ENCODE data around the gene KCNQ1OT1. TPM values are rescaled to one million over a fixed set of nuclear protein-coding genes. Genes with fewer than 3 reads are reported as not detected.

The KCNQ1OT1 gene
- total and polyA plus RNA-seq, 4 donors = 0.05 to 4.9 (median 0.61) TPM

DNA sequence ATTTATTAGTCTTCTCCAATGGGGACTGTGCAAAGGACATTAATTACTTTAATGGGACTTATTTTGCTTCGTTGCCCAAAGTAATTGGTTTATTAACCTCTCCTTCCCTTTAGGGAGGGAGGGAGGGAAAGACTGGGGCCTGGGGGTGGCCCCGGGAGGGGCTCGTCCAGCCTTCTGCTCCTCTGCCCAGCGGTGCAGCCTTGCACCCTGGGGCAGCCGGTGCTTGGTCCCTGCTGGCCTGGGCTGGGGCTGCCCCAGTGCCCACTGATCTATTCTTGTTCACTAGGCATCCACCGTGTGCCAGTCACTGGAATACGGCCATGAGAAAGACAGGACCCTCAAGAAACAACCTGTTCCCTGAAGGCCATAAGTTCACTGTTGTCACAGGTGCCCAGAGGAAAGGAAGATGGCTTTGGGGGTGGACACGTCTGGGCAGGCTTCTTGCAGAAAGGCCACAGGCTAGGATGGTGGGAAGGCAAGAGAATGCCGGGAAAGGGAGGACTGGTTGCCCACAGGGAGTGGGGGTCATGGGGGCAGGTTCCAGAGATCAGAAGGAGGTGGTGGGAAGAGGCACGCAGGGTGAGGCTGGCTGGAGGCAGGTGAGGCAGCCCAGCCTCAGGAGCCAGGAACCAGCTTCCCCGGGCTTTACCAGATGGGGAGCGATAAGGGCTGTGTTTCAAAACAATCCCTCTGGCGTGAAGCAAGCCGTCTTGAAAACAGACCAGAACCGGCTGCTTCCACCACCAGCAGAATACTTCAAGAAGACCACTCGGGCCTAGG lies 47.6 kb upstream of the KCNQ1OT1 start (continued):
- TF ChIP-seq, protein P1, sequence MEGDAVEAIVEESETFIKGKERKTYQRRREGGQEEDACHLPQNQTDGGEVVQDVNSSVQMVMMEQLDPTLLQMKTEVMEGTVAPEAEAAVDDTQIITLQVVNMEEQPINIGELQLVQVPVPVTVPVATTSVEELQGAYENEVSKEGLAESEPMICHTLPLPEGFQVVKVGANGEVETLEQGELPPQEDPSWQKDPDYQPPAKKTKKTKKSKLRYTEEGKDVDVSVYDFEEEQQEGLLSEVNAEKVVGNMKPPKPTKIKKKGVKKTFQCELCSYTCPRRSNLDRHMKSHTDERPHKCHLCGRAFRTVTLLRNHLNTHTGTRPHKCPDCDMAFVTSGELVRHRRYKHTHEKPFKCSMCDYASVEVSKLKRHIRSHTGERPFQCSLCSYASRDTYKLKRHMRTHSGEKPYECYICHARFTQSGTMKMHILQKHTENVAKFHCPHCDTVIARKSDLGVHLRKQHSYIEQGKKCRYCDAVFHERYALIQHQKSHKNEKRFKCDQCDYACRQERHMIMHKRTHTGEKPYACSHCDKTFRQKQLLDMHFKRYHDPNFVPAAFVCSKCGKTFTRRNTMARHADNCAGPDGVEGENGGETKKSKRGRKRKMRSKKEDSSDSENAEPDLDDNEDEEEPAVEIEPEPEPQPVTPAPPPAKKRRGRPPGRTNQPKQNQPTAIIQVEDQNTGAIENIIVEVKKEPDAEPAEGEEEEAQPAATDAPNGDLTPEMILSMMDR (IDR thresholded peaks at IDR 0.05; ENCODE audit: low read depth, low read length, missing input control) = no peak
- TF ChIP-seq YY1 (IDR thresholded peaks at IDR 0.05) = no peak
- TF ChIP-seq GABPA (IDR thresholded peaks at IDR 0.05 in 1 of 2, conservative IDR thresholded peaks at IDR 0.05 in 1 of 2) = no peak

DNA sequence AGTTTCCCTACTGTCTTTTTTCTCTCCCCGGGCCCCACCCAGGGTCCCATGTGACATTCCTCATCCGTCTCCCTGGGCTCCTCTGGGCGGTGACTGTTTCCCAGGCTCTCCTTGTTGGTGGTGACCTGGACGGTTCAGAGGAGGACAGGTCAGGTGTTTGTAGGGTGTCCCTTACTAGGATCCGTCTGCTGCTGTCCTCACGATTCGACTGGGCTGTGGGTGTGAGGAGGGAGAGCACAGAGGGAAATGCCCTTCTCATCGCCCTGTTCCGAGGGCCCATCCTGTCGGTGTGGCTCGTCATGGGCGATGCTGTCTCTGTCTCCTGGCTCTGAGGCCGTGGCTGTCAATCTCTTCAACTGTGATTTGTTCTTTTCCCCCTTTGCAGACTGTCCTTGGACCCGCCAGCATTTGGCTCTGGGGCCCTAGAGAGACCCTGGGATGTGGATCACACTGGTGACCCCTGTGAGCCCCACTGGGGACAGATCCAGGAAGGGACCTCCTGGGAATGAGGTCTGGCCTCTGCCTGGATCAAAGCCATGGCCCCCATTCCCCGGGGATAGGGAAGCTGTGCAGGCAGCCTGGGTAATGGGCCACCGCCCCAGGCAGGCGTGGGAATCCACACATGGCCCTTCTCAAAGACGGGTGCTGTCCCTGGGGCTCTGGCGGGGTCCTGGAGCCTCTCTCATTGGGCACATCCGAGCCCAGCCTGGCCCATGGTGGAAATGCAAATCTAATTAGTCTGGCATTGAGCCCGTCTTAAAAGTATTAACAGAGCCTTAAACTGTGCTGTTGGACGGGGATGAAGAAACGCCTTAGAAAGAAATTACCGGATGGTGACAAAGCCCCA lies 46.8 kb upstream of the KCNQ1OT1 start:
- H3K4me1 ChIP-seq (ENCODE audit: control insufficient read depth in 4 of 4, insufficient read depth in 4 of 4, low read length in 3 of 4) = no peaks in the 10 kb centered on the region

More for the DNA sequence above, 46.8 kb upstream of the KCNQ1OT1 start:
- Histone ChIP-seq H3K4me3 (ENCODE audit: low read depth in 1 of 3, low read length in 3 of 3) (no peak overlapping the region), H3K27ac (ENCODE audit: low read depth in 1 of 2, low read length in 2 of 2) (no peak overlapping the region), H3K36me3 (ENCODE audit: control insufficient read depth in 4 of 4, insufficient read depth in 3 of 4, low read depth in 1 of 4, low read length in 3 of 4) (no peaks in the 10 kb centered on the region), H3K27me3 (ENCODE audit: control insufficient read depth in 4 of 4, insufficient read depth in 4 of 4, low read length in 3 of 4) (no peaks in the 10 kb centered on the region), H3K9me3 (ENCODE audit: control insufficient read depth in 4 of 4, low read length in 3 of 4) (no peaks in the 10 kb centered on the region), H3K9ac (ENCODE audit: low read depth in 1 of 2, low read length in 2 of 2) (no peak overlapping the region)
- TF ChIP-seq, protein P2, sequence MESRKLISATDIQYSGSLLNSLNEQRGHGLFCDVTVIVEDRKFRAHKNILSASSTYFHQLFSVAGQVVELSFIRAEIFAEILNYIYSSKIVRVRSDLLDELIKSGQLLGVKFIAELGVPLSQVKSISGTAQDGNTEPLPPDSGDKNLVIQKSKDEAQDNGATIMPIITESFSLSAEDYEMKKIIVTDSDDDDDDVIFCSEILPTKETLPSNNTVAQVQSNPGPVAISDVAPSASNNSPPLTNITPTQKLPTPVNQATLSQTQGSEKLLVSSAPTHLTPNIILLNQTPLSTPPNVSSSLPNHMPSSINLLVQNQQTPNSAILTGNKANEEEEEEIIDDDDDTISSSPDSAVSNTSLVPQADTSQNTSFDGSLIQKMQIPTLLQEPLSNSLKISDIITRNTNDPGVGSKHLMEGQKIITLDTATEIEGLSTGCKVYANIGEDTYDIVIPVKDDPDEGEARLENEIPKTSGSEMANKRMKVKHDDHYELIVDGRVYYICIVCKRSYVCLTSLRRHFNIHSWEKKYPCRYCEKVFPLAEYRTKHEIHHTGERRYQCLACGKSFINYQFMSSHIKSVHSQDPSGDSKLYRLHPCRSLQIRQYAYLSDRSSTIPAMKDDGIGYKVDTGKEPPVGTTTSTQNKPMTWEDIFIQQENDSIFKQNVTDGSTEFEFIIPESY (IDR thresholded peaks at IDR 0.05) = no peak
- TF ChIP-seq FOXA1 (IDR thresholded peaks at IDR 0.05) (no peak), NR2F2 (IDR thresholded peaks at IDR 0.05) (no peak), RXRA (IDR thresholded peaks at IDR 0.05) (no peak), HNF4G (IDR thresholded peaks at IDR 0.05) (no peak), HNF4A (conservative IDR thresholded peaks at IDR 0.05) (no peak), RAD21 (IDR thresholded peaks at IDR 0.05) (no peak), TAF1 (conservative IDR thresholded peaks at IDR 0.05) (no peak), YY1 (IDR thresholded peaks at IDR 0.05) (no peak)
- TF ChIP-seq, protein P3, sequence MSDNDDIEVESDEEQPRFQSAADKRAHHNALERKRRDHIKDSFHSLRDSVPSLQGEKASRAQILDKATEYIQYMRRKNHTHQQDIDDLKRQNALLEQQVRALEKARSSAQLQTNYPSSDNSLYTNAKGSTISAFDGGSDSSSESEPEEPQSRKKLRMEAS (IDR thresholded peaks at IDR 0.05) = no peak
- TF ChIP-seq, protein P1 (IDR thresholded peaks at IDR 0.05; ENCODE audit: low read depth, low read length, missing input control) = no peak
- DNase-seq (ENCODE audit: low spot score) = no peak
- WGBS = 85% methylated on average over 24 of the region's 24 CpGs
